NCI-H187 (cell line): Measurements from ENCODE around the gene R3HDM4.
"Not testable (repeated sequence)": the region's sequence is repeated elsewhere in the genome, so short reads cannot be mapped to it uniquely, and the experiment has no call there.

Experiments
- DNase-seq, 2 experiments: peaks; one replicate each; lab custom pipeline; 2025; lab: John Stamatoyannopoulos, UW

The R3HDM4 gene

GRCh38 chr19:913080-913748 lies at the start of gene R3HDM4:
R3HDM4 (minus strand) TSS chr19:913219; CDS start chr19:913157, 62 bp downstream.
- DNase-seq, result peak in 1 of 2 experiments; percentile 52

GRCh38 chr19:961866-962620 lies 49.0 kb upstream of the R3HDM4 start:
- no peak for DNase-seq

GRCh38 chr19:960601-960938 lies 47.6 kb upstream of the R3HDM4 start:
- no peak for DNase-seq

GRCh38 chr19:960020-960419 lies 47.0 kb upstream of the R3HDM4 start:
- no peak for DNase-seq

- DNase-seq, result no peak
Measured at GRCh38 chr19:958967-959855, 46.2 kb upstream of the R3HDM4 start.

GRCh38 chr19:957578-957977 lies 44.6 kb upstream of the R3HDM4 start:
- not testable (repeated sequence) for DNase-seq

- DNase-seq, result no peak
Measured at GRCh38 chr19:956766-957440, 43.9 kb upstream of the R3HDM4 start.

- no peak for DNase-seq
Measured at GRCh38 chr19:955803-956765, 43.1 kb upstream of the R3HDM4 start.

- no peak for DNase-seq
Measured at GRCh38 chr19:954672-955494, 41.9 kb upstream of the R3HDM4 start.

GRCh38 chr19:954272-954671 lies 41.3 kb upstream of the R3HDM4 start:
- no peak for DNase-seq

- DNase-seq, result no peak
Measured at GRCh38 chr19:953445-954271, 40.6 kb upstream of the R3HDM4 start.

GRCh38 chr19:952680-953444 lies 39.8 kb upstream of the R3HDM4 start:
- DNase-seq, result no peak

GRCh38 chr19:952049-952679 lies 39.1 kb upstream of the R3HDM4 start:
- DNase-seq, result no peak

GRCh38 chr19:950352-951066 lies 37.5 kb upstream of the R3HDM4 start:
- no peak for DNase-seq

- DNase-seq, result no peak
Measured at GRCh38 chr19:948842-949496, 36.0 kb upstream of the R3HDM4 start.

- DNase-seq, result no peak
Measured at GRCh38 chr19:947707-948539, 34.9 kb upstream of the R3HDM4 start.
